T-helper 1 cell (primary cell): Measurements from ENCODE around the gene DOCK1.

ENCODE experiments used
- DNase-seq, 5 donors: peaks; one replicate each; pipeline ENCODE4 v3.0.0-alpha.2; 2012 to 2020

DOCK1 gene

DNA sequence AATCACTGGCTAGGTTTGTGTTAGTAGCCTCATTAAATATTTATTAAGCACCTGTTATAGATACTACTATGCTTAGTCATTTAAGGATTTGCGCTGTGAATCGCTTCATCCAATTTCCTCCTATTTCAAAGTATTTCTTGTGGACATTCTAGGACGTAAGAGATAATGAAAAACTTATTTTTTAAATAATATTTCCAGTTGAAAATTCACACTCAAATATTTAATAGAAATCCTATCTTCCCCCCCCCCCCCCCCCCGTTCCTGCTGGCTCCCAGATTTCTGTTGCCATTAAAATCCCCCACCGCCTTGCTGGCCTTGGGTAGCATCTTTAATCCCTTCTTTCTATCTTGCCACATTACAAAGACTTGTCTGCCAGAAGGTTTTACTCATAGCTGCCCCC is 285.2 kb downstream of the DOCK1 start:
- no peak for DNase-seq

DNA sequence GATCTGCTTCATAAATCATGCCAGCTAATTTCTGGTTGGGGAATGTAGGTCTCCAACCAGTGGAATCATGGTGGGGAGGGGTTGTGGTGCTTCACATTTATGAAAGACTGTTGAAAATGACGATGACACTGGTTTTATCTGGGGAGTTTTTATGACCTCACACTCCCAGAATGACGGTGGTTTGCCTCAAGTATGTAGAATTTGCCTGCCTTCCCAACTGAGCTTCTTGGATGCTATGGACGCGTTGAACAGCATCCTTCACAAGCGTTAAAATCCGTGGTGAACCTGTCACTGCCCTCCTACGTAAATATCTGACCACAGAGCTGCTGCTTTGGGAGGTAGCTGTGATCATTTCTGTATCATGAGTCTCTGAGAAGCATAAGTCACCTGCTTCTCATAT is 287.9 kb downstream of the DOCK1 start:
- DNase-seq: no peak

DNA sequence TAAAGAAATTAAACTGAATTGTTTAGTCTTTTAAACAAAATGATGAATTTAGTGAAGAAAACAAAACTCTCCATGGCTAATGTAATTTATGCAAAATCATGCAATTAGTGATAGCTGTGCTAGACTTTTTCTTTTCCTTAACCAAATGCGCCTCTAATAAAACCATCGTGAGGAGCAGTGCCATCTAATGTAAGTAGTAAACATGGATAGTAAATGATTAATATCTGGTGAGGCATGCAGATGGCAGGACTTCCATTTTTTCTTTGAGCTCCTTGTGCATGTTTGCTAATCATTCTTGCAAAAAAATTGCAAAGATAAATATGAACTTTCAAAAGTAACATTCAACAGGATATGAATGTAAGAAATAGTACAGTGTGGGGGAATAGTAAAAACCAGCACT is 288.9 kb downstream of the DOCK1 start:
- no peak for DNase-seq

DNA sequence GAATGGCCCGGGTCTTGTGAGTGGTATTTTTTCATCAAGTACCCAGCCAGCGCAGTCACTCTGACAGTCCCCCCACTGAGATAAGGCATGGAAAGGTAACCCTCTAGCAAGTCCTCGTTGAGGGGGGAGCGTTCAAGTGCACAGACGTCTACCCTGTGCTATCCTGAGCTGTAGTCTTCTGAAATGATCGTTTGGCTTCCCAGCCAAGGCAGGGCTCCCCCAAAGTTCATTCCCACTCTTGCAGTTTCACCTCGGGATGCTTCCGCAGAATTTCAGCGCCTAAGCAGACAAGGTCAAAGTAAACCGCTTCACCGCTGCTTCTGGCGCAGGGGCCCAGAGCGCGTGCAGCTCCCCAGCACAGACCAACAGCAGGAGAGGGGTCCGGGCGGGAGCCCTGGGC is 289.4 kb downstream of the DOCK1 start:
- no peak for DNase-seq

DNA sequence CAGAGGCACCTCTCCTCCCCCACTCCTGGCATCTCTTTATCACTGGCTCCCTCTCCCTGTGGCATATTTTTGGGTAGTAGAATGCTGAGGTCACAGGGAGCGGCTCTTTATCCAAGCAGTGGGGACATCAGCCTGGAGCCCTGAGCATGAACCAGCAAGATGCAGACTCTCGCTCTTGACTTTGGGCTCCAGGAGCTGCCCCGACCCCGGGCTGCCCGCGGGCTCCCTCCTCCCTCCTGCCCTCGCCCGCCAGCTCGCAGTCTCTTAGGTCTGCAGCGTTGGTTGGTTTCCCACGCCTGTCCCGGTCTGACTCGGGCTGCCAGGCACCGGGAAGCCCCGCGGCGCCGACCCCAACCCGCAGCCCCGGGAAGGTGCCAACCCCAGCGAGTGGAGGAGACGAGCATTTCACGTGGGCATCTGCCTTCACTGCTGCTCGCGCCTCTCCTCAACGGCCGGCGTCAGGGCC is 289.8 kb downstream of the DOCK1 start:
- DNase-seq: no peak

GRCh38 chr10:127195571-127196281 is 290.5 kb downstream of the DOCK1 start:
- DNase-seq: no peak

- no peak for DNase-seq
Measured at GRCh38 chr10:127196282-127197153, 291.3 kb downstream of the DOCK1 start, which contains the start of gene INSYN2A. Gene INSYN2A (minus strand): TSS chr10:127196591. CDS start chr10:127176395, 20,196 bp downstream.

- DNase-seq: no peak
Measured at GRCh38 chr10:127197154-127197432, 291.9 kb downstream of the DOCK1 start.

DNA sequence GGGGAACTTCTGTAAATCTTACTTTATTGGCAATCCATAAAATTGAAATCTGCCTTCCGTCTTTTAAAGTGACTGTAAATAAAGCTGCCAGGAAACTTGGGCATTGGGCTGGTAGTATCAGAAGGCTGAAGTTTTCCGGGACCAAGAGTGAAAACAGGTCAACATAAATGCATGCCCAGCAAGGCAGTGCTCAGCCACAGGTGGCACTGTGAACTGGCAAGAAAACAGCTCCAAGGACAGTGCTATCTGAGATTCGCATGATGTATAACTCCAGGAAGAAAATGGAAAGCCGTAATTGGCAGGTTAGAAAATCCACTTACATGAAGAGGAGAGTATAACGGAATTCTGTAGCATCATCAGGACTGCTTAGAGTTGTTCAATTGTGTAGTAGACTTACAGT is 293.1 kb downstream of the DOCK1 start:
- DNase-seq: no peak

DNA sequence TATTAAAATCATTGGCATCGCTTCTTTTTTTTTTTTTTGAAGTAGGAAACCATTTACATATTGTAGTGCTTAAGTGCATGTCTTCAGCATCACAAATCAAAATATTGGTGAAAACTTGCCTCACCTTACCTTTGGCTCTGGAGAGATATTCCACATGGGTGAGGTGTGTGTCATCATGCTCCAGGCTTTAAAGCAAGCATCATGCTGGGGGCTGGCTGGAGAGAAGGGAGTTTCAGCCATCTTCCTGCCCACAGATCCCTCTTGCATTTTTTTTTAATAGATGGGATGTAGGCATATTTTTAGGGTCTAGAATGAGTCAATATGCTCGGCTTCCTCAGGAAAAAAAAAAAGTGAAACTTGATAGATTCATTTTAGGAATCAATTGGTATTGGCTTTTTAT is 293.5 kb downstream of the DOCK1 start:
- no peak for DNase-seq

DNA sequence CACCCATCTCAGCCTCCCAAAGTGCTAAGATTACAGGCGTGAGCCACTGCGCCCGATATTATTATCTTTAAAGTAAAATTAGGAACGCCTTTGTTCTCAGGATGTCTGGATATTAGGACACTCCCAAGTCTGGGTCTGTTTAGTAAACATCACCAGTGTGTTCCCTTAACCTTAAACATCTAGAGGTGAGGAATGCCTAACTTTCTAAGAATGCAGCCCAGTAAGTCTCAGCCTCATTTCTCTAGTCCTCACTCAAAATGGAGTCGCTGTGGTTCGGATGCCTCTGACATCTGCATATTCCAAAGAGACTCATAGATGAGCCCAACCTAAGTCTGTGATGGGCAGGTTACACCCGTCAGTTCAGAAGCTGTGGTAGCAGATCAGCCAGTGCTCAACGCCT is 295.4 kb downstream of the DOCK1 start:
- no peak for DNase-seq

- no peak for DNase-seq
Measured at GRCh38 chr10:127203067-127203466, 297.8 kb downstream of the DOCK1 start.

GRCh38 chr10:127207081-127207480 is 301.9 kb downstream of the DOCK1 start:
- no peak for DNase-seq

DNA sequence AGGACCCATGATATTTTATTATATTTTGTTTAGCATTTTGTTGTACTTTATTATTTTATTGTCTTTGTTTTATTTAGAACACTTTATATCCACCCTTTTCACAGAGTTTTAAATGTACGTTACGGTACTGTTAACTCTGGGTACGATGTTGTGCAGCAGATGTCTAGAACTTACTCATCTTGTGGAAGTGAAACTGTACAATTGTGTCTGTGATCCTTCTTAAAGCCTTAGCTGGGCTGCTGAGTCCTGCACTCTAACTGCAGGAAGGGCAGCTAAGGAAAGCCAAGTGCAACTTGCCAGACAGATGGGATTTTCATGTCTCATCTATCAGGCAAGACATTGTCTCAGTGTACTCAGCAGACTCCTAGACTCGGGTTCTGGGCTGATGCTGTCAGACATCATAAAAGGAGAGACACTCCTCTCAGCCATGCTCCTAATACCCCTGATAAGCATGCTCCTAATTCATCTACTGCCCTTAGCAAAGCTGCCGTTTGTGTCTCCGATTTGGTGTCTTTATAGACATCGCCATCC is 305.8 kb downstream of the DOCK1 start:
- DNase-seq: no peak

DNA sequence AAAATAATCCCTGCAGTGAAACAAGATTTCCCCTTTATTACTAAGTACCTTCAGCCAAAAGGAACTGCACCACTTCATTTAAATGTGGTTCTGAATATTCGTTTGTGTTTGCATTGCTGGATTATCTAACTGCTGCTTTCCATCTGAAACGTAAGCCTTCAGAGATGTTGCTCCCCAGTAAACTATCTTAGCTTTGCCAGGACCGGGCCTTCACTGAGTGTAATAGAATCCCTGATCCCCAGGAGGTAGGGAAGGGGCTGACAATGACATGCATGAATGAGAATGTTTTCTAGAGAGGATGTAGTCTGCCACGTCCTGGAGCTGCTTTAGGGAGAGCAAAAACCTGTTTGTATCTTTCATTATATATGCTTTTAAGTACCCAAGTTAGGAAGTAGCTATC is 310.6 kb downstream of the DOCK1 start:
- no peak for DNase-seq

- no peak for DNase-seq
Measured at GRCh38 chr10:127216274-127216673, 311.0 kb downstream of the DOCK1 start.

- no peak for DNase-seq
Measured at GRCh38 chr10:127216786-127217185, 311.6 kb downstream of the DOCK1 start.

DNA sequence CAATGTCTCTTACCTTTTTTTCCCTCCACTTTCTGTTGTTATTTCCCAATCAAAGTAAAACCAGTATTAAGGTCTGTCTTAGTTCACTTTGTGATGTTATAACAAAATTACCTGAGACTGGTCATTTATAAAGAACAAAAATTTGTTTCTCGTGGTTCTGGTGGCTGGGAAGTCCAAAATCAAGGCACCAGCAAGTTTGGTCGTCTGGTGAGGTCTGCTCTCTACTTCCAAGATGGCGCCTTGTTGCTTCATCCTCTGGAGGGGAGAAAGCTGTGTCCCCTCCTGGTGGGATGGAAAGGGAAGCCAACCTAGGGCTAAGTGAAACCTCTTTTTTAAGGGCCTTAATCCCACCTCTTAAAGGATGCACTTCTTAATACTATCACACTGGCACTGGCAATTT is 313.4 kb downstream of the DOCK1 start:
- no peak for DNase-seq

GRCh38 chr10:127221281-127221680 is 316.1 kb downstream of the DOCK1 start:
- DNase-seq: no peak

DNA sequence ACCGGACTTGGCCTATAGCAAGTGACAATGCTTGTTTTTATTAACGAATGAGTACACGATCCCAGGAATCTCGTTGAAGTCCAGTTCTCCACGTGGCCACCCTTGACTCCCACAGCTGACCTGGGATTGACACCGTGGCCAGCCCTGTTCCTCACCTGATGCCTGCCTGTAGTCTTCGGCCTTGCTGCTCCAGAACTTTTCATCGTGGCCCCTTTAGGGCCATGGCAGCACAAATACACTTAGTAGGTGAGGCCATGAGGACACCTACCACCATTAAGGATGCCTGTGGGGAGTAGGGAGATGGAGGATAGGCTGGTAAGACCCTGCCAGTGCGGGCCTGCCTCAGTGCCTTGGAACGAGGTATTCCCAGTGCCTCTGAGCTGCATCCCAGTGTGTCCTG is 321.8 kb downstream of the DOCK1 start:
- DNase-seq: no peak

GRCh38 chr10:127227663-127228062 is 322.4 kb downstream of the DOCK1 start:
- DNase-seq: no peak

DNA sequence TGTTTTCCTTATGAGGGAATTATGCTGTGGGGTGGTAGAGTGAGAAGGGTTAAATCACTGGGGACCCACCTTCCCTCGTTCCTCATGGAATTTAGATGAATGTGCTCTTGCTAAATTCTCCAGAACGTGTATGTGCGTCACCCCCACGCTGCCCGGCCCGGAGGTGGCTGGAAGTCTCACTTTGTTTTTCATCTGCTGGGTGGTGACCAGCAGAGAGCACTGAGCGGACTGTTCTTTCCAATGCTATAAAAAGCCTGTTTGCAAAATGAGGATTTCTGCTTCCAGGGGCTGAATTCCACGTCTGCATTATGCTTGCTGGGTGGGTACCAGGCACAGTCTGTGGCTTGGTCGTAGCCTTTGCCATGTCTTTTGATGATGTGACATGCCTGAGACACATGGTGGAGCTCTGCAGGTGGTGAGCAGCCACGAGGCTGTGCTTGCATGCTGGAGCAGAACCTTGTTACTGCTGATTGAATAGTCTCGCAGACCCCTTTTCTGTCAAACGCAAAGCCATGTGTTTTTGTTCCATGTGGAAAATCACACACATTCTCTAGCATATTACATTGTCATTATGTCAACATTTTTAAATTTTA is 323.1 kb downstream of the DOCK1 start:
- no peak for DNase-seq

DNA sequence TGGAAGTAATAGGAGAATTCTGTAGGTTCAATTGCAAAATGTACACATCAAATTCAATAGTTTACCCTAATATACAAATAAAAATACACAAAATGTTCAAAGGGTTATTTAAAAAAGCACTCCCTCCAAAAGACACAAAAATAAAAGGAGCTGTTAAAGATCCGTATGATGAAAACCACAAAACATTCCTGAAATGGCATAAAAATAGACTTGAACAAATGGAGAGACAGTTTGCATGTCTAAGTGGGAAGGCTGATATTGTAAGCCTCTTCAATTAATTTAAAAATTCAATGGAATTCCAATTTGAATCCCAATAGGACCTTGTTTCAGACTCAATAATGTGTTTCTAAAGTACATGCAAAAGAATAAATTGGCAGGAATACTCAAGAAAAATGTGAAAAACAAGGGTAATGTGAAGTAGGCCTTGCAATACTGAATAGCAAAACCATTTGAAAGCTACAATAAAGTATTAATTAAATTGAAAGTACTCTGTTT is 329.1 kb downstream of the DOCK1 start:
- no peak for DNase-seq
